SU-DHL-6 (cell line): ENCODE data around the gene TEKTIP1.

ENCODE experiments used
- H2AFZ ChIP-seq: fragments of 200-600 bp; sonication (generic); 2 replicates; pipeline ENCODE4 v1.6.1; 2014; ENCODE audit warnings: low read depth, mild to moderate bottlenecking, moderate library complexity, mixed read lengths, antibody characterized with exemption, low read length; ENCODE audit not compliant: severe bottlenecking
- H3F3A ChIP-seq: fragments of 200-600 bp; shearing (Covaris generic); 2 replicates; pipeline ENCODE4 v1.6.0; 2016; ENCODE audit warnings: antibody characterized with exemption, mild to moderate bottlenecking; ENCODE audit not compliant: insufficient read depth
- H3K27ac ChIP-seq: fragments of 200-600 bp; sonication (generic); 2 replicates; pipeline ENCODE4 v1.5.1; 2016; ENCODE audit warnings: low read depth, mild to moderate bottlenecking, low read length, moderate library complexity, mixed read lengths
- H3K27me3 ChIP-seq: fragments of 200-600 bp; sonication (generic), shearing (Covaris generic); 2 replicates; pipeline ENCODE4 v1.6.0; 2014; ENCODE audit warnings: mild to moderate bottlenecking, low read length
- H3K36me3 ChIP-seq: fragments of 200-600 bp; sonication (generic); 2 replicates; pipeline ENCODE4 v1.6.1; 2014; ENCODE audit warnings: mild to moderate bottlenecking, low read length, mixed read lengths
- H3K4me2 ChIP-seq: fragments of 300-600, 200-600 bp; shearing (Covaris generic), sonication (generic); 2 replicates; pipeline ENCODE4 v1.6.0; 2014; ENCODE audit warnings: low read length, low read depth, mild to moderate bottlenecking; ENCODE audit not compliant: poor library complexity, severe bottlenecking
- H3K4me3 ChIP-seq: fragments of 200-600 bp; sonication (generic); 2 replicates; pipeline ENCODE4 v1.5.1; 2014; ENCODE audit warnings: antibody characterized with exemption, low read length, mild to moderate bottlenecking, mixed read lengths; ENCODE audit not compliant: insufficient read depth, poor library complexity, severe bottlenecking
- H3K79me2 ChIP-seq: fragments of 200-600 bp; sonication (generic); 2 replicates; pipeline ENCODE4 v1.6.1; 2014; ENCODE audit warnings: mild to moderate bottlenecking, low read length, moderate library complexity; ENCODE audit not compliant: insufficient read depth
- H3K9ac ChIP-seq: fragments of 200-600 bp; sonication (generic); 2 replicates; pipeline ENCODE4 v1.7.0; 2014; ENCODE audit warnings: mild to moderate bottlenecking, low read length
- H3K9me2 ChIP-seq: fragments of 200-600 bp; sonication (generic); replicated peaks from 2 replicates; pipeline ENCODE4 v1.6.1; 2014; ENCODE audit warnings: low read length; ENCODE audit not compliant: insufficient read depth
- H3K9me3 ChIP-seq: fragments of 200-600 bp; sonication (generic); 2 replicates; pipeline ENCODE4 v1.6.1; 2014; ENCODE audit warnings: low read length, mixed read lengths; ENCODE audit not compliant: insufficient read depth
- H4K20me1 ChIP-seq: fragments of 200-600 bp; sonication (generic); 2 replicates; pipeline ENCODE4 v1.6.1; 2014; ENCODE audit warnings: low read depth, mild to moderate bottlenecking, antibody characterized with exemption, low read length, moderate library complexity, mixed read lengths
- CTCF ChIP-seq: fragments of 200-600 bp; sonication (generic); IDR thresholded peaks from one replicate; pipeline ENCODE4 v1.5.1; 2017; ENCODE audit warnings: antibody characterized with exemption, mild to moderate bottlenecking, low read length, moderate library complexity; ENCODE audit not compliant: insufficient read depth, poor library complexity, severe bottlenecking
- EZH2phosphoT487 ChIP-seq: fragments of 200-600 bp; sonication (generic), shearing (Covaris generic); conservative IDR thresholded peaks from 2 replicates; pipeline ENCODE4 v1.6.1; 2018; ENCODE audit warnings: mild to moderate bottlenecking, antibody characterized with exemption, low read length, moderate library complexity, mixed read lengths

The TEKTIP1 gene

DNA sequence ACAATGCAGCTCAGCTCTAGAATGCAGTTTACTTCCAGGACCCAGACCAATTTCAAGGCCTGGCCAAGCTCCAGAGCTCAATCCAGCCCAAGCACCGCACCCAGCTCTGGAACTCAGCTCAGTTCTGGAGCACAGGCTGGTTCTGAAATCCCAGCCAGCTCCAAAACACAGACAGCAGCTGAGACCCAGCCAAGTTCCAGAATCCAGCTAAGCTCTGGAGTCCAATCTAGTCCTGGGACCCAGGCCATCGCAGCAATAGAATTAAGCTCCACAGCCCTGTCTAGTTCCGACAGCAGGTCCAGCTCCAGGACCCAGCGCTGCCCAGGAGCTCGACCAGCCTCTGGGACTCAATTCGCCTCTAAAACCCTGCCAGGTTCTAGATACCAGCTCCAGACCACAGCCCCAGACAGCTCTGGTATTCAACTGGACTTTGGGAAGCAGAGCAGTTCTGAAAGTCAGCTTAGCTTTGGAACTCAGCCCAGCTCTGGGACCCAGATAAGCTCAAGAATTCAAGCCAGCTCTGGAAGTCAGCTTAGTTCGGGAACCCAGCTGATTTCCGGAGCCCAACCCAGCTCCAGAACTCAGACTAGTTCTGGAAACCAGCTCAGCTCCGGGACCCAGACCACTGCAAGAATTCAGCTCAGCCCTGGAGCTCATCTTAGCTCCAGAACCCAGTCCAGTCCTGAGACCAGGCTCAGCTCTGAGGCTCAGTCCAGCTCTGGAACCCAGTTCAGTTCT lies 53.1 kb downstream of the TEKTIP1 start:
- H3K9me2 ChIP-seq = no peaks in the 10 kb centered on the region
- 0 out of 2 replicates have a peak, but pooled peaks cover 3% of the 10 kb centered on the region for H3F3A ChIP-seq
- H3K4me2 ChIP-seq = no peak overlapping the region
- no peaks in the 10 kb centered on the region for H3K36me3 ChIP-seq
- H4K20me1 ChIP-seq = no peaks in the 10 kb centered on the region
- H2AFZ ChIP-seq = no peak overlapping the region
- no peak overlapping the region for H3K27ac ChIP-seq
- no peaks in the 10 kb centered on the region for H3K27me3 ChIP-seq
- H3K79me2 ChIP-seq = no peaks in the 10 kb centered on the region
- H3K9ac ChIP-seq = no peak overlapping the region
- H3K9me3 ChIP-seq = peaks cover 10% of the 10 kb centered on the region; the same call in 1 of the 2 replicates
- H3K4me3 ChIP-seq = no peak overlapping the region
- TF ChIP-seq EZH2phosphoT487 (no peak), CTCF (no peak)

GRCh38 chr19:3593156-3593555 lies 54.2 kb downstream of the TEKTIP1 start:
- H3K4me3 ChIP-seq = no peak overlapping the region
- TF ChIP-seq CTCF = no peak

More at GRCh38 chr19:3593156-3593555, 54.2 kb downstream of the TEKTIP1 start:
- Histone ChIP-seq H2AFZ (no peak overlapping the region), H3F3A (0 out of 2 replicates have a peak, but pooled peaks cover 3% of the 10 kb centered on the region), H3K9me2 (no peaks in the 10 kb centered on the region), H3K4me2 (no peak overlapping the region), H3K79me2 (no peaks in the 10 kb centered on the region), H3K9ac (no peak overlapping the region), H3K27ac (no peak overlapping the region), H3K9me3 (peaks cover 10% of the 10 kb centered on the region; the same call in 1 of the 2 replicates), H3K36me3 (no peaks in the 10 kb centered on the region), H4K20me1 (no peaks in the 10 kb centered on the region), H3K27me3 (no peaks in the 10 kb centered on the region)
